Activated CD4-positive, alpha-beta memory T cell treated with anti-CD3 and anti-CD28 coated beads, Interleukin-2, amount 10 ng/mL, durations not matched to agents 7 days and 5 days (primary cell): ENCODE results near the gene ANKRD13A. TPM values are rescaled to one million over a fixed set of nuclear protein-coding genes. Genes with fewer than 3 reads are reported as not detected.

Source experiments
- CTCF ChIA-PET: fragments of 350-600 bp; sonication (Branson Sonifier 250); formaldehyde crosslinking; loops from one replicate; lab custom pipeline; 2021; ENCODE audit warnings: antibody characterized with exemption, inconsistent platforms; lab: Charles Lee
- POLR2A ChIA-PET: fragments of 350-600 bp; sonication (Branson Sonifier 250); formaldehyde crosslinking; loops from one replicate; lab custom pipeline; 2021; ENCODE audit warnings: antibody characterized with exemption; lab: Charles Lee
- DNase-seq: peaks from one replicate; pipeline ENCODE4 v3.0.0-alpha.2; 2020
- H3K27ac Mint-ChIP-seq: one replicate; pipeline ENCODE4 v1.8.0; 2021; ENCODE audit warnings: mild to moderate bottlenecking, mixed read lengths
- H3K27me3 Mint-ChIP-seq: one replicate; pipeline ENCODE4 v1.8.0; 2021; ENCODE audit warnings: mixed read lengths
- H3K36me3 Mint-ChIP-seq: one replicate; pipeline ENCODE4 v1.8.0; 2021; ENCODE audit warnings: low read depth, mixed read lengths
- H3K4me1 Mint-ChIP-seq: one replicate; pipeline ENCODE4 v1.8.0; 2021; ENCODE audit warnings: mixed read lengths
- H3K4me3 Mint-ChIP-seq: one replicate; pipeline ENCODE4 v1.8.0; 2021; ENCODE audit warnings: mild to moderate bottlenecking, mixed read lengths
- H3K9me3 Mint-ChIP-seq: one replicate; pipeline ENCODE4 v1.8.0; 2021; ENCODE audit warnings: mixed read lengths
- total RNA-seq, 2 experiments: library from RNA; stranded (reverse); gene quantifications; one replicate each; pipeline ENCODE4 v1.2.3, GENCODE V29; 2021

ANKRD13A gene
- total RNA-seq, 2 experiments from 2014 or later: 84.3 to 85.2 TPM

DNA sequence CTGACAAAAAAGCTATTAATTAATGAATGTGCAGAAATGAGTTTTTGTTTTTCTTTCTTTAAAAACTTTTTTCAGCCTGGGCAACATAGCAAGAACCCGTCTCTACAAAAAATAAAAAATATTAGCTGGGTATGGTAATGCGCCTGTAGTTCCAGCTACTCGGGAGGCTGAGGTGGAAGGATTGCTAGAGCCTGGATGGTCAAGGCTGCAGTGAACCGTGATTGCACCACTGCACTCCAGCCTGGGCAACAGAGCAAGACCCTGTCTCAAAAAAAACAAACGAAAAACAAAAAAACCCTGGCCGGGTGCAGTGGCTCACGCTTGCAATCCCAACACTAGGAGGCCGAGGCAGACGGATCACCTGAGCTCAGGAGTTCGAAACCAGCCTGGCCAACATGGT lies 11.0 kb upstream of the ANKRD13A start:
- CTCF ChIA-PET: no interaction called here
- Mint-ChIP-seq H3K4me3 (no peak overlapping the region), H3K27me3 (no peaks in the 10 kb centered on the region), H3K4me1 (peaks cover 56% of the 10 kb centered on the region), H3K27ac (peak overlapping the region; percentile 75), H3K9me3 (no peaks in the 10 kb centered on the region), H3K36me3 (peaks cover 65% of the 10 kb centered on the region)
- no peak for DNase-seq
- POLR2A ChIA-PET: interaction anchor here (0.6 to 2.3 kb wide), 2 partner anchors 11 to 15 kb away, joined by 3 to 11 read pairs; partner anchors contain the start of gene ANKRD13A

DNA sequence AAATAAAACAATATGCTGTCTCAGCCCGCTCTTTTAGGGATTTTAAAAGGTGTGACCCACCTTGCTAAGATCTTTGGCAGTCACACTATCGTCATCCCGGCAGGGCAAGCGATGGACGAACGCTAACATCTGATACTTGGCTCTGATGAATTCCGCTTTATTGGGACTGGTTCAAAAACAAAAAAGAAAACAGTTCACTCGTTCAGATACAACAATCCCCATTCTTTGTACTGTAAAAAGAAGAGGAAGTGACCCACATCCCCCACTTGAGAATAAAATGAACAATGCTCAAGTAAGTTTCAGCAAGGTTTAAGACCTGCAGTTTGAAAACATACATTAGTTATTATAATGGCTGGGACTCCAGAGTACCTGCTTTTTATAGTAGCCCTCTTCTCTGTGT lies 10.3 kb upstream of the ANKRD13A start:
- no peaks in the 10 kb centered on the region for H3K27me3 Mint-ChIP-seq
- DNase-seq: no peak
- H3K36me3 Mint-ChIP-seq: peaks cover 65% of the 10 kb centered on the region
- no peaks in the 10 kb centered on the region for H3K9me3 Mint-ChIP-seq
- peaks cover 56% of the 10 kb centered on the region for H3K4me1 Mint-ChIP-seq
- CTCF ChIA-PET: no interaction called here
- H3K4me3 Mint-ChIP-seq: no peak overlapping the region
- POLR2A ChIA-PET: no interaction called here
- peak overlapping the region; percentile 49 for H3K27ac Mint-ChIP-seq

DNA sequence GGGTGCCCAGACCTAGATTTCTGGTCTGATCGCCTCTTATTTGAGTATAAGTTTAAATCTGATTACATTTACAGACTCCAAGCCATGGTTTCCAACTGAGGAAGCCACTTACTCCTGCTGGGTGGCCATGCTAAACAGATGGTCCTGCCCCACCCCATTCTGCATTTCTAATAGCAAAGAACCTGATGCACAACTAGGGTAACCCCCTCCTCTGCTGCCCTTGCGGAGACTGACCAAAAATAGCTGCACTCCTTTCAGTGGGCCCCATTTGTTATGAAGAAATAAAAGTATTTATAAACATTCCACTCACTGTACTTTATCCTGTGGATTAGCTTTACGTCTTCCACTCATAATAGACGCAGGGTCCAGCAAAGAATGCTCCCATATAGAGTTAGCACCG lies 9.8 kb upstream of the ANKRD13A start:
- no peak overlapping the region for H3K4me3 Mint-ChIP-seq
- DNase-seq: no peak
- H3K4me1 Mint-ChIP-seq: peaks cover 60% of the 10 kb centered on the region
- no peaks in the 10 kb centered on the region for H3K27me3 Mint-ChIP-seq
- POLR2A ChIA-PET: no interaction called here
- H3K36me3 Mint-ChIP-seq: peaks cover 68% of the 10 kb centered on the region
- CTCF ChIA-PET: no interaction called here
- H3K27ac Mint-ChIP-seq: peak overlapping the region; percentile 49
- no peaks in the 10 kb centered on the region for H3K9me3 Mint-ChIP-seq

- CTCF ChIA-PET: interaction anchor here (3.6 kb wide), 1 partner anchor 146 kb away, joined by 9 read pairs; no protein-coding TSS in a partner anchor
- POLR2A ChIA-PET: no interaction called here
- DNase-seq: no peak
- Mint-ChIP-seq H3K27me3 (no peaks in the 10 kb centered on the region), H3K36me3 (peaks cover 69% of the 10 kb centered on the region), H3K4me1 (peaks cover 60% of the 10 kb centered on the region), H3K9me3 (no peaks in the 10 kb centered on the region), H3K27ac (no peak overlapping the region), H3K4me3 (no peak overlapping the region)
Observed at GRCh38 chr12:109991586-109991985, 7.6 kb upstream of the ANKRD13A start.

DNA sequence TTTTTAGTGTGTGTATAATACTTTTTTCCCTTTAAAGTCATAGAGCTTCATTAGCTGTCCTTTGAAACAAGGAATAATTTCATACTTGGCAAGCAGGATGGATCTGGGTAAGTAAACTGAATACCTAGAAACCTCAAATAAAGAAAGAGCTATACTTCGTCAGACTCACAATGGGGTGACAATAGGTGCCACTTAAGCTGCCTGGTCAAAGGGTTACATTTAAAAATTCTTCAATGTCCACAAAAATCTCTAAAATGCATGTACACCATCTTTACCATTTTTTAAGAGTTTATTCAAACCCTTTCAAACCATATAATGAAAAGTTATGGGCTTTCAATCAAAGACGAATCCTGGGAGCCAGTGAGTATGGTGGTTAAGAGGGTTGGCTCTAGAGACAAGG lies 6.1 kb upstream of the ANKRD13A start:
- CTCF ChIA-PET: interaction anchor here (1.1 to 3.6 kb wide), 2 partner anchors 27 to 148 kb away, joined by 4 to 9 read pairs; no protein-coding TSS in a partner anchor
- peaks cover 62% of the 10 kb centered on the region for H3K36me3 Mint-ChIP-seq
- POLR2A ChIA-PET: interaction anchor here (0.7 to 4.0 kb wide), 7 partner anchors 9 to 508 kb away, joined by 3 to 29 read pairs (median 5); no protein-coding TSS in a partner anchor
- H3K9me3 Mint-ChIP-seq: no peaks in the 10 kb centered on the region
- no peak for DNase-seq
- peaks cover 62% of the 10 kb centered on the region for H3K4me1 Mint-ChIP-seq
- no peak overlapping the region for H3K27ac Mint-ChIP-seq
- H3K27me3 Mint-ChIP-seq: no peaks in the 10 kb centered on the region
- H3K4me3 Mint-ChIP-seq: peak overlapping the region; percentile 37

GRCh38 chr12:109994401-109995175 lies 4.6 kb upstream of the ANKRD13A start:
- no peak for DNase-seq
- H3K27me3 Mint-ChIP-seq: no peaks in the 10 kb centered on the region
- peak overlapping the region; percentile 94 for H3K27ac Mint-ChIP-seq
- CTCF ChIA-PET: interaction anchor here (0.7 to 3.6 kb wide), 5 partner anchors 27 to 149 kb away, joined by 4 to 9 read pairs (median 5); no protein-coding TSS in a partner anchor
- H3K9me3 Mint-ChIP-seq: no peaks in the 10 kb centered on the region
- H3K4me3 Mint-ChIP-seq: peak overlapping the region; percentile 99
- POLR2A ChIA-PET: interaction anchor here (0.8 to 4.0 kb wide), 21 partner anchors 9 to 456 kb away, joined by 3 to 29 read pairs (median 4); partner anchors contain the start of genes ARPC3 and TCHP
- H3K36me3 Mint-ChIP-seq: peaks cover 55% of the 10 kb centered on the region
- H3K4me1 Mint-ChIP-seq: peaks cover 62% of the 10 kb centered on the region

DNA sequence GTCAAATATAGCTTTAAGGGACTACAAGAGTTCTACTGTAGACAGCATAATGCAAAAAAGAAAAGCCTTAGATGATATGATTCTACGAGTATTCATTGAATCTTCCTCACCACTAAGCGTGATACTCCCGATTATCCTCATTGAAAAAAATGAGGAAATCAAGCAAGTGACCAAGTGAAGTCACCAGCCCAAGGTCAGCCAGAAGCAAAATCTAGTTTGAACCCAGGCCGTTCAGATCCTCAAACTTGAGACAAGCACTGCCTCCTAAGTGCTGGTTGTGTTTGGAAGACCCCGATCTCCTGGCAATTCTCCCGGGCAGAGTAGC lies 3.9 kb upstream of the ANKRD13A start:
- H3K36me3 Mint-ChIP-seq: peaks cover 55% of the 10 kb centered on the region
- CTCF ChIA-PET: interaction anchor here (1.4 to 3.6 kb wide), 3 partner anchors 40 to 150 kb away, joined by 4 to 9 read pairs (median 4); no protein-coding TSS in a partner anchor
- peak overlapping the region; percentile 94 for H3K27ac Mint-ChIP-seq
- H3K4me1 Mint-ChIP-seq: peaks cover 63% of the 10 kb centered on the region
- no peak for DNase-seq
- H3K9me3 Mint-ChIP-seq: no peaks in the 10 kb centered on the region
- H3K27me3 Mint-ChIP-seq: no peaks in the 10 kb centered on the region
- POLR2A ChIA-PET: interaction anchor here (0.8 to 4.0 kb wide), 15 partner anchors 9 to 455 kb away, joined by 3 to 29 read pairs (median 5); partner anchors contain the start of gene ARPC3
- H3K4me3 Mint-ChIP-seq: peak overlapping the region; percentile 99

- Mint-ChIP-seq H3K36me3 (peaks cover 50% of the 10 kb centered on the region), H3K4me1 (peaks cover 64% of the 10 kb centered on the region), H3K4me3 (peak within 1 kb of the TSS; percentile 99), H3K9me3 (no peaks in the 10 kb centered on the region), H3K27me3 (no peaks in the 10 kb centered on the region), H3K27ac (peak within 1 kb of the TSS; percentile 94)
- CTCF ChIA-PET: no interaction called here
- DNase-seq: peak; percentile 96
- POLR2A ChIA-PET: interaction anchor here (1.0 to 4.0 kb wide), 11 partner anchors 8 to 454 kb away, joined by 3 to 29 read pairs (median 5); partner anchors contain the start of gene ARPC3
Observed at GRCh38 chr12:109995686-109996482, 3.3 kb upstream of the ANKRD13A start, which contains the start of gene GIT2. Gene GIT2, minus strand, starts transcription at chr12:109996368. Its CDS starts 144 bp downstream, at chr12:109996224.

DNA sequence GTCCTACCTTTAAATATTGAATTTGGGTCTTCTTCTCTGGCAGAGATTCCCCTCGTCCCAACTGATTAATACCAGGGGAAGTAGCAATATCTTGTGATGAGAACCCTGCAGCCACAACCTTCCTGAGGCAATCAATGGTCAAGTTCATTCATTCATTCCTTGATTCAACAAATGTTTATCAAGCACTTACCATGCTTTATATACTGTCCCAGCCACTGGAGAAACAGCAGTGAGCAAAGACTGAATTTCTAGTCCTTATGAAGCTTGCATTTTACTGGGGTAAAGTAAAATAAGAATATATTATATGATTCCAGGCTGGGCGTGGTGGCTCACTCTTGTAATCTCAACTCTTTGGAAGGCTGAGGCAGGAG lies 2.8 kb upstream of the ANKRD13A start:
- no peak for DNase-seq
- H3K27me3 Mint-ChIP-seq: no peaks in the 10 kb centered on the region
- peaks cover 48% of the 10 kb centered on the region for H3K36me3 Mint-ChIP-seq
- H3K4me3 Mint-ChIP-seq: peak overlapping the region; percentile 66
- CTCF ChIA-PET: no interaction called here
- no peaks in the 10 kb centered on the region for H3K9me3 Mint-ChIP-seq
- H3K4me1 Mint-ChIP-seq: peaks cover 66% of the 10 kb centered on the region
- peak overlapping the region; percentile 75 for H3K27ac Mint-ChIP-seq
- POLR2A ChIA-PET: interaction anchor here (0.7 to 1.5 kb wide), 4 partner anchors 8 to 77 kb away, joined by 3 to 11 read pairs (median 4); no protein-coding TSS in a partner anchor

DNA sequence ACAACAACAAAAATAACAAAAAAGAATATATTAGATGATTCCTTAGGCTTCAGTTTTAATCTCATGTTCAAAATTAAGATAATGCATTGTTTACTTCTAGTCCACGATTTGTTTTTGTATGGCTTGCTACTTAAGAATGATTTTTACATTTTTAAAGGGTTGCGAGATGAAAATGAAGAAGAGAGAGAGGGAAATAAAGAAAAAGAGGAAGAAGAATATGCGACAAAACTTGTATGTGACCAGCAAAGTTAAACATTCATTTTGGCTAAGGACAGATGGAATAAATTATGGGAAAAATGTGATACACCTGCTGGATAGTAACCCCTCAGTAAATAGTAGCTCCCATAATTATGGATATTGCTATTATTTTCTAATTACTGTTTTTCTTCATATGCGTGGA lies 1.8 kb upstream of the ANKRD13A start:
- H3K36me3 Mint-ChIP-seq: peaks cover 44% of the 10 kb centered on the region
- CTCF ChIA-PET: no interaction called here
- no peak overlapping the region for H3K27ac Mint-ChIP-seq
- no peaks in the 10 kb centered on the region for H3K27me3 Mint-ChIP-seq
- H3K4me3 Mint-ChIP-seq: no peak overlapping the region
- H3K9me3 Mint-ChIP-seq: no peaks in the 10 kb centered on the region
- POLR2A ChIA-PET: interaction anchor here (1.5 kb wide), 1 partner anchor 7 kb away, joined by 11 read pairs; no protein-coding TSS in a partner anchor
- peaks cover 66% of the 10 kb centered on the region for H3K4me1 Mint-ChIP-seq
- no peak for DNase-seq

DNA sequence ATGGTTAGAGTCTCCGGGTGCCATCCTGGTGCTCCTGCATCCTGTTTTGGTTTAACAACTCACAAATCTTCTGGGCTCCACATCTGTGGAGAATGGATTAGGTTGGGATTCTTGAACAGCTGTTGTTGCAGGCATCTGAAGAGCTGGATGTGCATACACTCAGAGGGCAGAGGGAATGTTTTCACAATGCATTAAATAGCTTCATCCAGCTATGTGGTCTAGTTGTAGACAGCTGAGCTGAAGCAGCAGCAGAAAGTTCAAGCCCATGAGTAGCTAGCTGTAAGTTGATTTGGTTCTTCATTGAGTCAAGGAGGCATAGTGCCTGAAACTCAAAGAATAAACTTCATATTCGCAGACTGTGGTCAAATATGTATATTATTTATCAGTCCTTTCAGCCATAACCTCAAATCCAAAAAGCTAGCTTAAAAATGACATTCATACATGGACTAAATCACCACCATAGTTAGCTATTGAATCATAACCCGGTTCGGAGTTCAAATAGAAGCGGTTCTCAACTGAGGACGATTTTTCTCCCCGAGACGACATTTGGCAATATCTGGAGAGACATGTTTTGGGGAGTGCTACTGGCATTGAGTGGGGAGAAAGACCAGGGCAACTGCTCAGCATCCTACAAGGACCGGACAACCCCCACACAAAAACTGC lies 858 bp upstream of the ANKRD13A start:
- peaks cover 45% of the 10 kb centered on the region for H3K36me3 Mint-ChIP-seq
- H3K4me3 Mint-ChIP-seq: peak overlapping the region; percentile 85
- DNase-seq: no peak
- peak overlapping the region; percentile 89 for H3K27ac Mint-ChIP-seq
- POLR2A ChIA-PET: interaction anchor here (1.0 to 3.6 kb wide), 13 partner anchors 11 to 1437 kb away, joined by 3 to 38 read pairs (median 6); partner anchors contain the start of genes ARPC3, C12orf76, IFT81 and SART3
- CTCF ChIA-PET: interaction anchor here (1.1 to 1.4 kb wide), 2 partner anchors 12 to 153 kb away, joined by 4 to 6 read pairs; no protein-coding TSS in a partner anchor
- H3K27me3 Mint-ChIP-seq: no peaks in the 10 kb centered on the region
- H3K9me3 Mint-ChIP-seq: no peaks in the 10 kb centered on the region
- H3K4me1 Mint-ChIP-seq: peaks cover 66% of the 10 kb centered on the region

DNA sequence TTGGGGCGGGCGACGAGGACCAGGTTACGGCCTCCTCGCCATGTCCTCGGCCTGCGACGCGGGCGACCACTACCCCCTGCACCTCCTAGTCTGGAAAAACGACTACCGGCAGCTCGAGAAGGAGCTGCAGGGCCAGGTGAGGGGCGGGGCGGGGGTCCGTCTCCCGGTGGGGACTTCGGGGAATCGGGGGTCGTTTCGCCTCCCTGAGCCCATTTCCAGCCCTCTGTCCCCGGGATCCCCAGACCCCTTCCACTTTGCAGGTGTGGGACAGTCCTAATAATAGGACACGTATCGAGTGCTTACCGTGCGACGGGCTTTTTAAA lies 380 bp downstream of the ANKRD13A start:
- Mint-ChIP-seq H3K27ac (peak overlapping the region; percentile 94), H3K4me1 (peaks cover 65% of the 10 kb centered on the region), H3K36me3 (peaks cover 37% of the 10 kb centered on the region), H3K9me3 (no peaks in the 10 kb centered on the region), H3K4me3 (peak overlapping the region; percentile 100), H3K27me3 (no peaks in the 10 kb centered on the region)
- CTCF ChIA-PET: interaction anchor here (1.1 kb wide), 1 partner anchor 11 kb away, joined by 4 read pairs; no protein-coding TSS in a partner anchor
- POLR2A ChIA-PET: interaction anchor here (0.8 to 3.6 kb wide), 23 partner anchors 9 to 1439 kb away, joined by 3 to 38 read pairs (median 5); partner anchors contain the start of genes ARPC3, C12orf76, FAM216A and GPN3
- no peak for DNase-seq
